DOHH2 (cell line): ENCODE data around the gene GOLGA1.
A peak's percentile ranks its signal among the peaks of the same experiment; 100 is the strongest.

ENCODE experiments used
- H3F3A ChIP-seq: fragments of 200-600 bp; sonication (generic), shearing (Covaris generic); 2 replicates; pipeline ENCODE4 v1.6.0; 2016; ENCODE audit warnings: antibody characterized with exemption, mild to moderate bottlenecking; ENCODE audit not compliant: control insufficient read depth, insufficient read depth
- H3K27ac ChIP-seq: fragments of 200-600 bp; sonication (generic); 2 replicates; pipeline ENCODE4 v1.5.1; 2014; ENCODE audit warnings: low read depth, mild to moderate bottlenecking, low read length, moderate library complexity
- H3K27me3 ChIP-seq: fragments of 200-600 bp; sonication (generic); 2 replicates; pipeline ENCODE4 v1.6.1; 2014; ENCODE audit warnings: mild to moderate bottlenecking, low read length, mixed read lengths; ENCODE audit not compliant: control insufficient read depth
- H3K36me3 ChIP-seq: fragments of 200-600 bp; sonication (generic); 2 replicates; pipeline ENCODE4 v1.6.1; 2014; ENCODE audit warnings: mild to moderate bottlenecking, low read length, moderate library complexity, mixed read lengths; ENCODE audit not compliant: control insufficient read depth
- H3K4me1 ChIP-seq: fragments of 200-600 bp; sonication (generic); 2 replicates; pipeline ENCODE4 v1.6.1; 2014; ENCODE audit warnings: mild to moderate bottlenecking, low read length, mixed read lengths; ENCODE audit not compliant: control insufficient read depth
- H3K4me2 ChIP-seq: fragments of 200-600 bp; sonication (generic); 2 replicates; pipeline ENCODE4 v1.6.0; 2014; ENCODE audit warnings: mild to moderate bottlenecking, low read length, moderate library complexity
- H3K4me3 ChIP-seq: fragments of 200-600 bp; sonication (generic); 2 replicates; pipeline ENCODE4 v1.5.1; 2014; ENCODE audit warnings: mild to moderate bottlenecking, low read length, mixed read lengths
- H3K79me2 ChIP-seq: fragments of 200-600 bp; sonication (generic); 2 replicates; pipeline ENCODE4 v1.6.1; 2014; ENCODE audit warnings: mild to moderate bottlenecking, low read length, mixed read lengths; ENCODE audit not compliant: control insufficient read depth
- H3K9me2 ChIP-seq: fragments of 200-600 bp; sonication (generic); replicated peaks from 2 replicates; pipeline ENCODE4 v1.6.1; 2014; ENCODE audit warnings: mild to moderate bottlenecking, low read length, mixed read lengths; ENCODE audit not compliant: control insufficient read depth
- H3K9me3 ChIP-seq: fragments of 200-600 bp; sonication (generic); 2 replicates; pipeline ENCODE4 v1.6.1; 2014; ENCODE audit warnings: antibody characterized with exemption, low read length, mixed read lengths; ENCODE audit not compliant: control insufficient read depth, insufficient read depth
- H4K20me1 ChIP-seq: fragments of 200-600 bp; sonication (generic); 2 replicates; pipeline ENCODE4 v1.6.0; 2014; ENCODE audit warnings: low read depth, mild to moderate bottlenecking, antibody characterized with exemption, low read length, moderate library complexity; ENCODE audit not compliant: control insufficient read depth, insufficient read depth
- CTCF ChIP-seq: fragments of 200-600 bp; sonication (generic); IDR thresholded peaks from one replicate; pipeline ENCODE4 v1.5.1; 2014; ENCODE audit warnings: antibody characterized with exemption, mild to moderate bottlenecking, low read depth, low read length; ENCODE audit not compliant: poor library complexity, severe bottlenecking
- EZH2phosphoT487 ChIP-seq: fragments of 200-600 bp; sonication (generic); IDR thresholded peaks from 2 replicates; pipeline ENCODE4 v1.6.1; 2017; ENCODE audit warnings: borderline replicate concordance, mild to moderate bottlenecking, antibody characterized with exemption, low read length, moderate library complexity, mixed read lengths

GOLGA1 gene

GRCh38 chr9:124940894-124941678, at the start of gene GOLGA1:
Gene GOLGA1 (minus strand): TSS chr9:124941083. CDS start chr9:124938711, 2,372 bp downstream.
- Histone ChIP-seq H3K27ac (peak within 1 kb of the TSS; percentile 85), H3K27me3 (no peaks in the 10 kb centered on the region), H3K79me2 (peaks cover 24% of the 10 kb centered on the region), H3K9me2 (no peaks in the 10 kb centered on the region), H3K4me3 (peak within 1 kb of the TSS; percentile 97), H3K9me3 (no peaks in the 10 kb centered on the region), H3K4me2 (peak within 1 kb of the TSS; percentile 83), H3F3A (peaks cover 11% of the 10 kb centered on the region), H4K20me1 (no peaks in the 10 kb centered on the region), H3K4me1 (peaks cover 26% of the 10 kb centered on the region), H3K36me3 (peaks cover 40% of the 10 kb centered on the region)
- TF ChIP-seq EZH2phosphoT487 (no peak), CTCF (no peak)

- no peaks in the 10 kb centered on the region for H3K27me3 ChIP-seq
- no peaks in the 10 kb centered on the region for H3K36me3 ChIP-seq
- no peaks in the 10 kb centered on the region for H3K9me3 ChIP-seq
- no peak overlapping the region for H3K27ac ChIP-seq
- no peak overlapping the region for H3K4me3 ChIP-seq
- no peak overlapping the region for H3K4me2 ChIP-seq
- no peaks in the 10 kb centered on the region for H3K4me1 ChIP-seq
- no peaks in the 10 kb centered on the region for H3K9me2 ChIP-seq
- H3K79me2 ChIP-seq = no peaks in the 10 kb centered on the region
- no peaks in the 10 kb centered on the region for H4K20me1 ChIP-seq
- H3F3A ChIP-seq = 0 out of 2 replicates have a peak, but pooled peaks cover 3% of the 10 kb centered on the region
- TF ChIP-seq CTCF (no peak), EZH2phosphoT487 (no peak)
Observed at GRCh38 chr9:124983698-124984097, 42.8 kb upstream of the GOLGA1 start.

GRCh38 chr9:124980431-124980830, 39.5 kb upstream of the GOLGA1 start:
- Histone ChIP-seq H3K27ac (no peak overlapping the region), H3K9me2 (no peaks in the 10 kb centered on the region), H3F3A (0 out of 2 replicates have a peak, but pooled peaks cover 3% of the 10 kb centered on the region), H3K36me3 (no peaks in the 10 kb centered on the region), H3K4me2 (no peak overlapping the region), H3K27me3 (no peaks in the 10 kb centered on the region), H3K9me3 (no peaks in the 10 kb centered on the region), H3K4me3 (no peak overlapping the region), H3K4me1 (no peaks in the 10 kb centered on the region), H3K79me2 (no peaks in the 10 kb centered on the region), H4K20me1 (no peaks in the 10 kb centered on the region)
- TF ChIP-seq EZH2phosphoT487 (no peak), CTCF (no peak)
